Spleen (tissue), 11 donors: ENCODE results near the gene FBLN2. TPM values are rescaled to one million over a fixed set of nuclear protein-coding genes. Genes with fewer than 3 reads are reported as not detected.
A peak's percentile ranks its signal among the peaks of the same experiment; 100 is the strongest.

Source experiments
- DNase-seq: peaks from one replicate; pipeline ENCODE4 v3.0.0-alpha.2; 2020
- H3K27ac ChIP-seq, 8 donors: fragments of 200-600 bp; sonication (generic) in 7 of 8; 1 replicate in 4 of 8; 2 replicates in 4 of 8; pipeline versions ENCODE4 v1.5.0 to v1.8.0; 2016 to 2021; ENCODE audit warnings: inconsistent platforms in 4 of 8, mild to moderate bottlenecking in 4 of 8, moderate library complexity in 1 of 8
- H3K27me3 ChIP-seq, 7 donors: fragments of 200-600 bp; sonication (generic) in 6 of 7; replicated peaks in 1 of 7; 1 replicate in 4 of 7; 2 replicates in 3 of 7; pipeline versions ENCODE4 v1.5.0 to v1.8.0; 2016 to 2021; ENCODE audit warnings: inconsistent platforms in 3 of 7, mild to moderate bottlenecking in 1 of 7
- H3K36me3 ChIP-seq, 6 donors: fragments of 200-600 bp; sonication (generic) in 5 of 6; 1 replicate in 4 of 6; 2 replicates in 2 of 6; pipeline versions ENCODE4 v1.5.0 to v1.8.0; 2016 to 2021; ENCODE audit warnings: inconsistent platforms in 2 of 6
- H3K4me1 ChIP-seq, 6 donors: fragments of 200-600 bp; sonication (generic) in 5 of 6; 1 replicate in 3 of 6; 2 replicates in 3 of 6; pipeline versions ENCODE4 v1.5.0 to v1.8.0; 2016 to 2021; ENCODE audit warnings: inconsistent platforms in 3 of 6
- H3K4me3 ChIP-seq, 8 donors: fragments of 200-600 bp; sonication (generic) in 7 of 8; 1 replicate in 4 of 8; 2 replicates in 4 of 8; pipeline versions ENCODE4 v1.5.0 to v1.8.0; 2016 to 2021; ENCODE audit warnings: inconsistent platforms in 4 of 8, mild to moderate bottlenecking in 4 of 8, moderate library complexity in 2 of 8
- H3K9me3 ChIP-seq, 8 donors: fragments of 200-600 bp; sonication (generic) in 7 of 8; 1 replicate in 4 of 8; 2 replicates in 4 of 8; pipeline versions ENCODE4 v1.5.0 to v1.8.0; 2016 to 2021; ENCODE audit warnings: inconsistent platforms in 4 of 8
- POLR2A ChIP-seq, 3 donors: fragments of 450-650 bp; IDR thresholded peaks; one replicate each; pipeline ENCODE4 v1.5.1; 2017; ENCODE audit warnings: antibody characterized with exemption in 3 of 3, mild to moderate bottlenecking in 1 of 3
- POLR2AphosphoS5 ChIP-seq, 3 donors: sonication (generic); formaldehyde crosslinking; IDR thresholded peaks; one replicate each; pipeline ENCODE4 v1.5.1; 2017; ENCODE audit warnings: antibody characterized with exemption in 3 of 3
- WGBS, 5 donors: extraction: QIAGEN DNeasy Blood & Tissue Kit in 3 of 5; methylation state at CpG; one replicate each; pipeline versions ENCODE4 v1.1.5 to v1.1.7; 2013 to 2018; 5-methylcytosine and 5-hydroxymethylcytosine counted together
- intact Hi-C: fragments of 100-400 bp; cut with DNase I; formaldehyde crosslinking; loops from one replicate; pipeline ENCODE4 v1.15.0; 2023; ENCODE audit warnings: low total_unique reads
- polyA plus RNA-seq, 3 donors: library from polyadenylated mRNA; stranded (reverse); fragments of 200-250 nt; gene quantifications; one replicate each; pipeline ENCODE4 v1.2.1, GENCODE V29; 2013
- total RNA-seq, 7 donors: library from RNA; depleted of rRNA in 3 of 7; stranded (reverse); fragments of >200 nt in 3 of 7; fragmentation: NEBNext Ultra II Directional in 4 of 7; extraction: Animal tissue kit (Norgen Biotek cat#: 25700) in 4 of 7; gene quantifications; one replicate each; pipeline versions ENCODE4 v1.1.0 to v1.2.1, GENCODE V29; 2016 to 2021
- TF ChIP-seq, protein P1 (sequence below), 11 experiments: fragments of 200-600 bp in 7 of 11; fragments of 450-650 bp in 4 of 11; sonication (generic) in 4 of 11; IDR thresholded peaks in 8 of 11; conservative IDR thresholded peaks in 3 of 11; 1 replicate in 7 of 11; 2 replicates in 4 of 11; pipeline versions ENCODE4 v1.4.0 to v1.8.0; 2016 to 2021; ENCODE audit warnings: antibody characterized with exemption in 11 of 11, inconsistent platforms in 4 of 11, mild to moderate bottlenecking in 1 of 11
- donor health status: healthy with polysubstance abuse.
- donor health status: DM: no; HTN: no; CAD: no; lungs with moderate emphysema.
- donor health status: DM: no; HTN: no; CAD: no.
- donor health status: Bipolar disorder and iron deficiency.
- donor health status: healthy.
- donor health status: DM: no; HTN: no; CAD: no.
- donor health status: DM: yes; HTN: yes; CAD: no.

FBLN2 gene
- total and polyA plus RNA-seq, 10 donors = 6.1 to 28.2 (median 12.5) TPM

DNA sequence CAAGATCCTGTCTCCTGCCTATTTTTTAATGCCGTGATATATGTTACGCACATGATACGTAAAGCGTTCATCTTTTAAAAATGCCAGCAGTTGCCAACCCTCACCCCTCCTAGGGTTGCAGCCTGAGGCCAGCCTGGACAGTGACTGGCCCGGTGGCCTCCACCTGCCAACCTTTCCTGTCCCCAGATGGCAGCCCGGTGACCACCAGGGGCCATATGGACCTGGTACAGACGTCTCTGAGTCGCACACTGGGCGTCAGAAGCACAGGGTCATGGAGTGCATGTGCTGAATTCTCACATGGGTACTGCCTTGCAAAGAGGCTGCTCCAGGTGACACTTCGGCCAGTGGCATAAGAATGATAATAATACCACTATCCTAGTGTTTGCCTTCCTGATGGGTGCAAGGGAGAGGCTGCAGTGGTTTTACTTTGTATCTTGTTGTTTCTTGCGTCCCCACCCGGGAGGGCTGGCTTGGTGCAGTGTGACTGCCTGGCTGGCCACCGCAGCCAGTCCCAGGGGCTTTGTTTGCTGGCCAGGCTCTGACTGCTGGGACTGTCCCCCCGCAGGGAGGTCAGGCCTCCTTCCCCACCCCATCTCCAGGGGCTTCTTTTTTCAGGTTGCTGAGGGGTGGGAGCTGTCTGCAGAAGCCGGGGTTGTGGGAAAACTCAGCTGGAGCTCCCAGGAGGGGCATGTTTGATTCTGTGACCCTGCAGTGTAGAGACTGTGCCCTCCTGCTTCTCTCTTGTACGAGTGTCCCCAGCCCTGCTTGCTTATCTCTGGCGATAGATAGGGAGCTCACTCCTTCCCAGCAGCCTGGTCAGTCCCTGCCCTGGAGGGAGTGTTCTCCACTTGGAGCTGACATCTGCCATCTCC lies 16.9 kb downstream of the FBLN2 start:
- peaks cover 8 to 24% (median 14%) of the 10 kb centered on the region in 6 donors for H3K4me1 ChIP-seq
- H3K27me3 ChIP-seq = peaks cover 0 to 9% (median 0%) of the 10 kb centered on the region in 7 donors
- intact Hi-C loops = no loop called here
- no peaks in the 10 kb centered on the region for H3K9me3 ChIP-seq
- TF ChIP-seq, protein P1, sequence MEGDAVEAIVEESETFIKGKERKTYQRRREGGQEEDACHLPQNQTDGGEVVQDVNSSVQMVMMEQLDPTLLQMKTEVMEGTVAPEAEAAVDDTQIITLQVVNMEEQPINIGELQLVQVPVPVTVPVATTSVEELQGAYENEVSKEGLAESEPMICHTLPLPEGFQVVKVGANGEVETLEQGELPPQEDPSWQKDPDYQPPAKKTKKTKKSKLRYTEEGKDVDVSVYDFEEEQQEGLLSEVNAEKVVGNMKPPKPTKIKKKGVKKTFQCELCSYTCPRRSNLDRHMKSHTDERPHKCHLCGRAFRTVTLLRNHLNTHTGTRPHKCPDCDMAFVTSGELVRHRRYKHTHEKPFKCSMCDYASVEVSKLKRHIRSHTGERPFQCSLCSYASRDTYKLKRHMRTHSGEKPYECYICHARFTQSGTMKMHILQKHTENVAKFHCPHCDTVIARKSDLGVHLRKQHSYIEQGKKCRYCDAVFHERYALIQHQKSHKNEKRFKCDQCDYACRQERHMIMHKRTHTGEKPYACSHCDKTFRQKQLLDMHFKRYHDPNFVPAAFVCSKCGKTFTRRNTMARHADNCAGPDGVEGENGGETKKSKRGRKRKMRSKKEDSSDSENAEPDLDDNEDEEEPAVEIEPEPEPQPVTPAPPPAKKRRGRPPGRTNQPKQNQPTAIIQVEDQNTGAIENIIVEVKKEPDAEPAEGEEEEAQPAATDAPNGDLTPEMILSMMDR (IDR thresholded peaks at IDR 0.05 in 8 of 11, conservative IDR thresholded peaks at IDR 0.05 in 3 of 11) = no peak
- TF ChIP-seq POLR2AphosphoS5 (IDR thresholded peaks at IDR 0.05) (no peak), POLR2A (IDR thresholded peaks at IDR 0.05) (no peak)
- H3K27ac ChIP-seq = no peak overlapping the region
- peaks cover 0 to under 1% (median 0%) of the 10 kb centered on the region in 6 donors for H3K36me3 ChIP-seq
- 84 to 94% (median 88%) methylated on average over 16 to 17 of the region's 17 CpGs for WGBS, 5 donors
- no peak for DNase-seq
- H3K4me3 ChIP-seq = no peak overlapping the region

DNA sequence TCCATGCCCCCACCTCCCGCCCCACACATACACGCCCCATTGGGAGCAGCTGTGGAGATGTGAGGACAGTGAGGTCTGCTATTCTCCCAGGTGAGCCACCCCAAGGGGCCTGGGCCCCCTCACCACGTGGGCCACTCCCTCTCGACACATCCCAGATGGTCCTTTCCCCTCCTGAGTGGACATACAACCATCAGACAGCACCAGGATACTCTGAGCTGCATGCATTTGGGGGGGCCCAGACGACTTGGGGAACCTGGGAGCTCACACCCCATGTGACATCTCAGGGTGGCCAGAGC lies 17.5 kb downstream of the FBLN2 start:
- no peak overlapping the region for H3K4me3 ChIP-seq
- 75 to 94% (median 81%) methylated on average over 5 of the region's 5 CpGs for WGBS, 5 donors
- peak; percentile 49 for DNase-seq
- no peaks in the 10 kb centered on the region for H3K9me3 ChIP-seq
- H3K27me3 ChIP-seq = peaks cover 0 to 14% (median 0%) of the 10 kb centered on the region in 7 donors
- H3K27ac ChIP-seq = no peak overlapping the region
- intact Hi-C loops = no loop called here
- peaks cover 0 to 7% (median 0%) of the 10 kb centered on the region in 6 donors for H3K36me3 ChIP-seq
- TF ChIP-seq POLR2A (IDR thresholded peaks at IDR 0.05) = no peak
- no peak for TF ChIP-seq POLR2AphosphoS5 (IDR thresholded peaks at IDR 0.05)
- TF ChIP-seq, protein P1 (IDR thresholded peaks at IDR 0.05 in 8 of 11, conservative IDR thresholded peaks at IDR 0.05 in 3 of 11) = no peak
- H3K4me1 ChIP-seq = peaks cover 7 to 19% (median 12%) of the 10 kb centered on the region in 6 donors

DNA sequence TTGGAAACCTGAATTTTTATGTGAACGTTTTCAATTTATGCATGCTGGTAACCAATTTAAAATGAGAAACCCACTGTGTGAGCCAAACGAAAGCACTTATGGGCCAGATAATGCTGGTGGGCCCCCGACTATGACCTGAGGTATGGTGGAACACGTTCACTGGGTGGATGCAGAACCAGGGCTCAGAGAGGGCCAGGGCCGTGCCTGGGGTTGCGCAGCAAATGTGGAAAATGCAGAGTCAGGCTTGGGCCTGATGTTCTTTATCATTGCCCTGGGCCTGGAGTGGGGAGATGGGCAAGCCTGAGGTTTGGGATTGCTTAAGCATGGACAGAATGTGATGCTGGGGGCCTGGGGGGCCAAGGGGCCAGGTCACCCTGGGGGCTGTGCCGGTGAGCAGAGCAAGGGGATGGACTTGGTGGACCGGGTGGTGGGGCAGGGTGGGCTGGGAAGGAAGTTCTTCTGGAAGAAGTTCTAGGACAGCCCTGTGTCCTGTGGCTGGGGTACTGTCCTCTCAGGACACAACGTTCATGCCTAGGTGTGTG lies 17.9 kb downstream of the FBLN2 start:
- no peak overlapping the region for H3K4me3 ChIP-seq
- TF ChIP-seq, protein P1 (IDR thresholded peaks at IDR 0.05 in 8 of 11, conservative IDR thresholded peaks at IDR 0.05 in 3 of 11) = no peak
- no peak for TF ChIP-seq POLR2A (IDR thresholded peaks at IDR 0.05)

More for the DNA sequence above, 17.9 kb downstream of the FBLN2 start:
- Histone ChIP-seq H3K9me3 (no peaks in the 10 kb centered on the region), H3K27me3 (peaks cover 0 to 14% (median 0%) of the 10 kb centered on the region in 7 donors), H3K27ac (no peak overlapping the region), H3K4me1 (peaks cover 3 to 14% (median 7%) of the 10 kb centered on the region in 6 donors), H3K36me3 (peaks cover 0 to 9% (median 0%) of the 10 kb centered on the region in 6 donors)
- 75 to 91% (median 90%) methylated on average over 8 to 9 of the region's 9 CpGs for WGBS, 5 donors
- peak; percentile 41 for DNase-seq
- intact Hi-C loops = no loop called here
